Measurements from ENCODE around the gene CCDC148. TPM values are rescaled to one million over a fixed set of nuclear protein-coding genes. Genes with fewer than 3 reads are reported as not detected.
"Not testable (repeated sequence)": the region's sequence is repeated elsewhere in the genome, so short reads cannot be mapped to it uniquely, and the experiment has no call there.

CCDC148 gene
- polyA plus RNA-seq, 2 donors, result 0.13 to 0.29 TPM

DNA sequence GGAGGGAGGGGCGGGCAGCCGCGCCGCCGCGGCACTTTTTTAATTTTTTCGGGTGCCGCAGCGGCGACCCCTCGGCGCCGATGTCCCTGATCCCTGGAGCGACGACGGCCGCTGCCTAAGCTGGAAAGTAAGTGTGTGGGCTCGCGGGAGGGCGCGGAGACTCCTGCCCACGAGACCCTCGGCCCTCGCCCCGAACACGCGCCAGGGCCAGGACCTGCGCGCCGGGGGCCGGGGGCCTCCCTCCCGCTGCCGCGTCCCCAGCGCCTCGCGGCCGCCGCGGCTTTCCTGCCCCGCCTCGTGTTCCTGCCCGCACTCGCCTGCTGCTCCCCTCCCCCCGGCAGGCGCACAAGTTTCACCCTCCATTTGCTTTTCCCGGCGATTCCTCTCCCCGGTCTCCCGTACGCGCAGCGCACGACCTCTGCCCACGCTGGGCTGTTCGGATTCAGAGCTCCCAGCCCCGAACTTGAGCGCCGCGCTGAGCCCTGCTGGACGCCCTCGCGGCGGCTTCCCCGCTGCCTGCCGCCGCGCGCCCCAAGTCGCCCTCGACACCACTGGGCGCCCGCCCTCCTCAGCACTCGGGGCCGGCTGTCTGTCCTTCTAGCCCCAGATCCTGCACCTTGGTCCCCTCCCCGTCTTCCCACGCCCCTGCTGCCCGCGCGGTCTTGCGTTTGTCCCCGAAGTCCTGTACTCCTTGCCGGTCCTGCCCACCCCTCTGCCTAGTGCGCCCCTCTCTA, 706 bp upstream of the CCDC148 start:
- H3K36me3 ChIP-seq (ENCODE audit: control insufficient read depth in 2 of 2, insufficient read depth in 2 of 2, low read length in 1 of 2), result no peaks in the 10 kb centered on the region
- H3K9me3 ChIP-seq (ENCODE audit: control insufficient read depth in 2 of 2, insufficient read depth in 1 of 2, low read depth in 1 of 2, low read length in 1 of 2), result no peaks in the 10 kb centered on the region
- no peaks in the 10 kb centered on the region for H3K27me3 ChIP-seq (ENCODE audit: control insufficient read depth in 1 of 2, insufficient read depth in 2 of 2, low read length in 2 of 2)
- no peaks in the 10 kb centered on the region for H3K4me1 ChIP-seq (ENCODE audit: control insufficient read depth in 2 of 2, insufficient read depth in 2 of 2, low read length in 1 of 2)
- H3K4me3 ChIP-seq (ENCODE audit: low read depth in 1 of 2, low read length in 2 of 2), result peak overlapping the region; percentile 88 to 96
- H3K27ac ChIP-seq (ENCODE audit: low read depth in 2 of 2, low read length in 1 of 2), result peak overlapping the region; percentile 94 to 97
- 0 to 1% methylated on average over 58 to 84 of the region's 84 CpGs for WGBS, 2 donors

DNA sequence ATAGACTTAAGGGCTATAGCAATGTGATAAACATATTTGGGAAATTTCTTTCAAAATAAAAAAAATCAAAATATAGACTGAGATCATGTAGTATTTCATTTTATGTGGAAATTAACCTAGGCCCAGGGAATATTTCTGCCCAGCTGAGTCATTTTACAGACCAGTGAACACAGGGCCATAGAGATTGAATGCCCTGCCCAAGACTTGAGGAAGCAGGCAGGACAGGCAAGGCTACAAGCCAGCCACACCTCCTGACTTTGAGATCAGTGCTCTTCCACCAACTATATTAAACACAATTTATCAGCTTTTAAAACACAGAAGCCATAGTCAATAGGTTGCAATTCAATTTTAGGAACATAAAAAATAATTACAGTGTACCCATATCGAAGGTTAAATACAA, 12.9 kb downstream of the CCDC148 start:
- Histone ChIP-seq H3K4me1 (ENCODE audit: control insufficient read depth in 2 of 2, insufficient read depth in 2 of 2, low read length in 1 of 2) (no peaks in the 10 kb centered on the region), H3K9me3 (ENCODE audit: control insufficient read depth in 2 of 2, insufficient read depth in 1 of 2, low read depth in 1 of 2, low read length in 1 of 2) (no peaks in the 10 kb centered on the region), H3K27me3 (ENCODE audit: control insufficient read depth in 1 of 2, insufficient read depth in 2 of 2, low read length in 2 of 2) (no peaks in the 10 kb centered on the region), H3K36me3 (ENCODE audit: control insufficient read depth in 2 of 2, insufficient read depth in 2 of 2, low read length in 1 of 2) (no peaks in the 10 kb centered on the region), H3K27ac (ENCODE audit: low read depth in 2 of 2, low read length in 1 of 2) (no peak overlapping the region), H3K4me3 (ENCODE audit: low read depth in 1 of 2, low read length in 2 of 2) (no peak overlapping the region)
- WGBS, 2 donors, result 92 to 98% methylated on average over 1 of the region's 1 CpG

DNA sequence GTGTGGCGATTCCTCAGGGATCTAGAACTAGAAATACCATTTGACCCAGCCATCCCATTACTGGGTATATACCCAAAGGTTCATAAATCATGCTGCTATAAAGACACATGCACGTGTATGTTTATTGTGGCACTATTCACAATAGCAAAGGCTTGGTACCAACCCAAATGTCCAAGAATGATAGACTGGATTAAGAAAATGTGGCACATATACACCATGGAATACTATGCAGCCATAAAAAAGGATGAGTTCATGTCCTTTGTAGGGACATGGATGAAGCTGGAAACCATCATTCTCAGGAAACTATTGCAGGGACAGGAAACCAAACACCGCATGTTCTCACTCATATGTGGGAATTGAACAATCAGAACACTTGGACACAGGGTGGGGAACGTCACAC, 17.5 kb downstream of the CCDC148 start:
- H3K27ac ChIP-seq (ENCODE audit: low read depth in 2 of 2, low read length in 1 of 2); H3K36me3 ChIP-seq (ENCODE audit: control insufficient read depth in 2 of 2, insufficient read depth in 2 of 2, low read length in 1 of 2); H3K4me1 ChIP-seq (ENCODE audit: control insufficient read depth in 2 of 2, insufficient read depth in 2 of 2, low read length in 1 of 2); H3K9me3 ChIP-seq (ENCODE audit: control insufficient read depth in 2 of 2, insufficient read depth in 1 of 2, low read depth in 1 of 2, low read length in 1 of 2); H3K4me3 ChIP-seq (ENCODE audit: low read depth in 1 of 2, low read length in 2 of 2); H3K27me3 ChIP-seq (ENCODE audit: control insufficient read depth in 1 of 2, insufficient read depth in 2 of 2, low read length in 2 of 2): not testable (repeated sequence)
- 92 to 93% methylated on average over 3 to 4 of the region's 4 CpGs for WGBS, 2 donors

DNA sequence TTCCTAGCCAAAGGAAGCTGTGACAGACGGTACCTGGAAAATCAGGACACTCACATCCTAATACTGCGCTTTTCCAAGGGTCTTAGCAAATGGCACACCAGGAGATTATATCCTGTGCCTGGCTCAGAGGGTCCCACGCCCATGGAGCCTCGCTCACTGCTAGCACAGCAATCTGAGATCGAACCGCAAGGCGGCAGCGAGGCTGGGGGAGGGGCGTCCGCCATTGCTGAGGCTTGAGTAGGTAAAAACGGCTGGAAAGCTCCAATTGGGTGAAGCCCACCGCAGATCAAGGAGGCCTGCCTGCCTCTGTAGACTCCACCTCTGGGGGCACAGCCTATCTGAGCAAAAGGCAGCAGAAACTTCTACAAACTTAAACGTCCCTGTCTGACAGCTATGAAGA, 22.8 kb downstream of the CCDC148 start:
- not testable (repeated sequence) for H3K4me3 ChIP-seq (ENCODE audit: low read depth in 1 of 2, low read length in 2 of 2); H3K4me1 ChIP-seq (ENCODE audit: control insufficient read depth in 2 of 2, insufficient read depth in 2 of 2, low read length in 1 of 2); H3K36me3 ChIP-seq (ENCODE audit: control insufficient read depth in 2 of 2, insufficient read depth in 2 of 2, low read length in 1 of 2); H3K27ac ChIP-seq (ENCODE audit: low read depth in 2 of 2, low read length in 1 of 2); H3K9me3 ChIP-seq (ENCODE audit: control insufficient read depth in 2 of 2, insufficient read depth in 1 of 2, low read depth in 1 of 2, low read length in 1 of 2); H3K27me3 ChIP-seq (ENCODE audit: control insufficient read depth in 1 of 2, insufficient read depth in 2 of 2, low read length in 2 of 2)
- 91 to 92% methylated on average over 13 of the region's 13 CpGs for WGBS, 2 donors

DNA sequence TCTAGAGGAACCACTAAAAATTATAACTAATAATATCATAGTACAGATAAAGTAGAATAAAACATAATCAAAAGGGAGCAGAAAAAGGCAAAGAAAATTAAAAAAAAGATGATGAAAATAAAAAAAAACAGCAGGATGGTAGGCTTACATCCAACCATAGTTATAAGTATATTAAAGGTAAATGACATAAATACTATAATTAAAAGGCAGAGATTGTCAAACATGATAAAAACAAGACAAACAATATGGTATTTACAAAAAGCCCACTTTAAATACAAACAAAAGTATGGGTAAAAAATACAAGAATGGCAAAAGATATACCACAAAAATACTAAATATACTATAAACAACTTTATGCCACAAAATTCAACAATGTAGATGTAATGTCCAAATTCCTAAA, 24.4 kb downstream of the CCDC148 start:
- peaks cover 0 to 2% of the 10 kb centered on the region in 2 donors for H3K9me3 ChIP-seq (ENCODE audit: control insufficient read depth in 2 of 2, insufficient read depth in 1 of 2, low read depth in 1 of 2, low read length in 1 of 2)
- no peaks in the 10 kb centered on the region for H3K27me3 ChIP-seq (ENCODE audit: control insufficient read depth in 1 of 2, insufficient read depth in 2 of 2, low read length in 2 of 2)
- no peaks in the 10 kb centered on the region for H3K36me3 ChIP-seq (ENCODE audit: control insufficient read depth in 2 of 2, insufficient read depth in 2 of 2, low read length in 1 of 2)

DNA sequence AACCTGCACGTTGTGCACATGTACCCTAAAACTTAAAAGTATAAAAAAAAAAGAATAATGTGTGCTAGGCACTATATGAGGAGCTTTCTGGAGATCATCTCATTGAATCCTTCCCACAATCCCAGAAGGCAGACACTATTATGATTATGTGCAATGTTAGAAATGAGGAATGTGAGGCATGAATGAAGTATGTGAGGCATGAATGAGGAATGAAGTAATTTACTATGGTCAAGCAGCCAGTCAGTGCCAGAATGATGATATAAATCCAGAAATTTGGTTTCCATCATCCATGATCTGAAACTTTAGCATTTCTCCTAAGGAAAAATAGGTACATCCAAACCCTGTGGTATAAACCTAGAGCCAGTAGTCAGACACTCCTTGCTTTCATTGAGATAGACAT, 42.0 kb downstream of the CCDC148 start:
- H3K36me3 ChIP-seq (ENCODE audit: control insufficient read depth in 2 of 2, insufficient read depth in 2 of 2, low read length in 1 of 2), result no peaks in the 10 kb centered on the region
- no peak overlapping the region for H3K4me3 ChIP-seq (ENCODE audit: low read depth in 1 of 2, low read length in 2 of 2)
- H3K9me3 ChIP-seq (ENCODE audit: control insufficient read depth in 2 of 2, insufficient read depth in 1 of 2, low read depth in 1 of 2, low read length in 1 of 2), result peaks cover 6 to 9% of the 10 kb centered on the region in 2 donors
- H3K4me1 ChIP-seq (ENCODE audit: control insufficient read depth in 2 of 2, insufficient read depth in 2 of 2, low read length in 1 of 2), result no peaks in the 10 kb centered on the region
- H3K27me3 ChIP-seq (ENCODE audit: control insufficient read depth in 1 of 2, insufficient read depth in 2 of 2, low read length in 2 of 2), result no peaks in the 10 kb centered on the region
- 83 to 86% methylated on average over 1 of the region's 1 CpG for WGBS, 2 donors
- no peak overlapping the region for H3K27ac ChIP-seq (ENCODE audit: low read depth in 2 of 2, low read length in 1 of 2)

More for the DNA sequence above, 24.4 kb downstream of the CCDC148 start:
- Histone ChIP-seq H3K27ac (ENCODE audit: low read depth in 2 of 2, low read length in 1 of 2) (no peak overlapping the region), H3K4me1 (ENCODE audit: control insufficient read depth in 2 of 2, insufficient read depth in 2 of 2, low read length in 1 of 2) (no peaks in the 10 kb centered on the region), H3K4me3 (ENCODE audit: low read depth in 1 of 2, low read length in 2 of 2) (no peak overlapping the region)

DNA sequence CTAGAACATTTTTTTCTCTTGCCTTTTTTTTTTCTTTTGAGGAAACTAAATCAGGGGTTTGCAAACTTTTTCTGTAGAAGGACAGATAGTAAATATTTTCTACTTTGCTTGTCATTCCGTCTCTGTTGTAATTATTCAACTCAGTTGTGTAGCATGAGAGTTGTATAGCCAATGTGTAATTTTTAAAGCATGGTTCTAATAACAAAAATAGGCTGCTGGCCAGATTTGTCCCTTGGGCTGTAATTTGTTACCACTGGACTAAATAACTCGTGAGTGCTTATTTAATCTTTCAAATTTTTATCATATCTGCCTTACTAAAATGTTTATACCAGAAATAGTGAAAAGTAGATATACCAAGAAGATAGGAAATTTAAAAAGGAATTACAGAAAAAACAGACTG, 43.0 kb downstream of the CCDC148 start:
- peaks cover 6 to 9% of the 10 kb centered on the region in 2 donors for H3K9me3 ChIP-seq (ENCODE audit: control insufficient read depth in 2 of 2, insufficient read depth in 1 of 2, low read depth in 1 of 2, low read length in 1 of 2)
- H3K27ac ChIP-seq (ENCODE audit: low read depth in 2 of 2, low read length in 1 of 2), result no peak overlapping the region
- H3K4me1 ChIP-seq (ENCODE audit: control insufficient read depth in 2 of 2, insufficient read depth in 2 of 2, low read length in 1 of 2), result no peaks in the 10 kb centered on the region
- no peaks in the 10 kb centered on the region for H3K27me3 ChIP-seq (ENCODE audit: control insufficient read depth in 1 of 2, insufficient read depth in 2 of 2, low read length in 2 of 2)
- WGBS, 2 donors, result 47 to 52% methylated on average over 2 of the region's 2 CpGs
- H3K4me3 ChIP-seq (ENCODE audit: low read depth in 1 of 2, low read length in 2 of 2), result no peak overlapping the region
- no peaks in the 10 kb centered on the region for H3K36me3 ChIP-seq (ENCODE audit: control insufficient read depth in 2 of 2, insufficient read depth in 2 of 2, low read length in 1 of 2)

DNA sequence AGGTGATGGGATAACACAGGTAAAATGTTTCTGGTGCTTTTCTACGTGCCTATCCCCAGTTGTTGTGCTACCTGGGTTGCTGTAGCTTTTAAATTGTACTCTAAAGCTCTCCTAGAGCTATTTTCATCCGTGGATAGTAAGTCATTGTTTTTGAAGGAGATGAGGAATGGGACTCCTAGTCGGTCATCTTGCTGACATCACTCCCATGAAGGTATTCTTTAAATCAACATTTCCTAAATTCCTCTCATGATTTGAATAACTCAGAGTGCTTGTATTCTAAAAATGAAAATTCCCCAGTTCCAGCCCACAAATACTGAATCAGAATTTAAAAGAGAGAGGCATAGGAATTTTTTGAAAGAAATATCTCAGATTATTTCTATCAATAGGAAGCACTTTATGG, 44.3 kb downstream of the CCDC148 start:
- no peak overlapping the region for H3K27ac ChIP-seq (ENCODE audit: low read depth in 2 of 2, low read length in 1 of 2)
- 45 to 60% methylated on average over 3 of the region's 3 CpGs for WGBS, 2 donors
- H3K4me3 ChIP-seq (ENCODE audit: low read depth in 1 of 2, low read length in 2 of 2), result no peak overlapping the region
- H3K36me3 ChIP-seq (ENCODE audit: control insufficient read depth in 2 of 2, insufficient read depth in 2 of 2, low read length in 1 of 2), result no peaks in the 10 kb centered on the region
- H3K4me1 ChIP-seq (ENCODE audit: control insufficient read depth in 2 of 2, insufficient read depth in 2 of 2, low read length in 1 of 2), result no peaks in the 10 kb centered on the region
- peaks cover 6 to 9% of the 10 kb centered on the region in 2 donors for H3K9me3 ChIP-seq (ENCODE audit: control insufficient read depth in 2 of 2, insufficient read depth in 1 of 2, low read depth in 1 of 2, low read length in 1 of 2)
- H3K27me3 ChIP-seq (ENCODE audit: control insufficient read depth in 1 of 2, insufficient read depth in 2 of 2, low read length in 2 of 2), result no peaks in the 10 kb centered on the region

DNA sequence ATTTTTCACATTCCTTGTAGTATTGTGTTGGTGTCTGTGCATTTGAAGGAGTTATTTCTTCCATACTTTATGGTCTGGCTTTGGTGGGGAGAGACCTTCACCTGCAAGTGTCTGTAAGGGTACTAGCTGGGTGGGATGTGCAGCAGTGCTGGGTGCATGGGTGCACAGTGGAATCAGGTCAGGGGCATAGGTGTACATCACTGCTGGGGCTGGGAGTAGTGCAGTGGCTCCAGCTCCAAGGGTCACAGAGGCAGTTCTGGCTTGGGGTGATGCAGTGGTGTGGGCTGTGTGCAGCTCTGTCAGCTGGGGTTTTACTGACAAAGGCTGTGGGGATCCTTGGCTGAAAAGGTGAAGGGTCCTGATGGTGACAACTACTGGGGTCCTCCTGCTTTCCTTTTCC, 44.8 kb downstream of the CCDC148 start:
- H3K4me1 ChIP-seq (ENCODE audit: control insufficient read depth in 2 of 2, insufficient read depth in 2 of 2, low read length in 1 of 2), result no peaks in the 10 kb centered on the region
- no peaks in the 10 kb centered on the region for H3K27me3 ChIP-seq (ENCODE audit: control insufficient read depth in 1 of 2, insufficient read depth in 2 of 2, low read length in 2 of 2)
- H3K4me3 ChIP-seq (ENCODE audit: low read depth in 1 of 2, low read length in 2 of 2), result no peak overlapping the region
- H3K9me3 ChIP-seq (ENCODE audit: control insufficient read depth in 2 of 2, insufficient read depth in 1 of 2, low read depth in 1 of 2, low read length in 1 of 2), result peaks cover 6 to 9% of the 10 kb centered on the region in 2 donors
- no peak overlapping the region for H3K27ac ChIP-seq (ENCODE audit: low read depth in 2 of 2, low read length in 1 of 2)
- no peaks in the 10 kb centered on the region for H3K36me3 ChIP-seq (ENCODE audit: control insufficient read depth in 2 of 2, insufficient read depth in 2 of 2, low read length in 1 of 2)

DNA sequence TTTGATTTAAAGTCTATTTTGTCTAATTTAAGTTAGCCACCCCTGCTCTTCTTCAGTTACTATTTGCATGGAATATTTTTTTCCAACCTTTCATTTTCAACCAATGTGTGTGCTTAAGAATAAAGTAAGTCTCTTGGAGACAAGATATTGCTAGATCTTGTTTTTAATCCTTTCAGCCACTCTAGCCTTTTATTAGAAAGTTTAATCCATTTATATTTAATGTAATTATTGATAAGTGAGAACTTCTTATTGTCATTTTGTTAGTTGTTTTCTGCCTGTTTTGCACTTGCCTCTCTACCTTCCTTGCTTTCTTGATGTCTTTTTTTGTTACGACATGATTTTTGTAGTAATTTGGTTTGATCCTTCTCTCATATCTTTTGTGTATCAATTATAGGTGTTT, 46.4 kb downstream of the CCDC148 start:
- Histone ChIP-seq H3K4me3 (ENCODE audit: low read depth in 1 of 2, low read length in 2 of 2) (no peak overlapping the region), H3K4me1 (ENCODE audit: control insufficient read depth in 2 of 2, insufficient read depth in 2 of 2, low read length in 1 of 2) (no peaks in the 10 kb centered on the region), H3K36me3 (ENCODE audit: control insufficient read depth in 2 of 2, insufficient read depth in 2 of 2, low read length in 1 of 2) (no peaks in the 10 kb centered on the region), H3K27me3 (ENCODE audit: control insufficient read depth in 1 of 2, insufficient read depth in 2 of 2, low read length in 2 of 2) (no peaks in the 10 kb centered on the region), H3K27ac (ENCODE audit: low read depth in 2 of 2, low read length in 1 of 2) (no peak overlapping the region), H3K9me3 (ENCODE audit: control insufficient read depth in 2 of 2, insufficient read depth in 1 of 2, low read depth in 1 of 2, low read length in 1 of 2) (peaks cover 0 to 2% of the 10 kb centered on the region in 2 donors)
- WGBS, 2 donors, result 100% methylated on average over 1 of the region's 1 CpG
